Erythroblast (primary cell): Measurements from ENCODE around the gene LOXL3.

Experiments used
- GATA1 ChIP-seq: IDR thresholded peaks from 2 replicates; pipeline ENCODE4 v1.6.1; 2011; ENCODE audit warnings: low read depth, mild to moderate bottlenecking, control low read depth, low read length, moderate library complexity
- POLR2A ChIP-seq: IDR thresholded peaks from 2 replicates; pipeline ENCODE4 v1.6.1; 2011; ENCODE audit warnings: mild to moderate bottlenecking, low read length

DNA sequence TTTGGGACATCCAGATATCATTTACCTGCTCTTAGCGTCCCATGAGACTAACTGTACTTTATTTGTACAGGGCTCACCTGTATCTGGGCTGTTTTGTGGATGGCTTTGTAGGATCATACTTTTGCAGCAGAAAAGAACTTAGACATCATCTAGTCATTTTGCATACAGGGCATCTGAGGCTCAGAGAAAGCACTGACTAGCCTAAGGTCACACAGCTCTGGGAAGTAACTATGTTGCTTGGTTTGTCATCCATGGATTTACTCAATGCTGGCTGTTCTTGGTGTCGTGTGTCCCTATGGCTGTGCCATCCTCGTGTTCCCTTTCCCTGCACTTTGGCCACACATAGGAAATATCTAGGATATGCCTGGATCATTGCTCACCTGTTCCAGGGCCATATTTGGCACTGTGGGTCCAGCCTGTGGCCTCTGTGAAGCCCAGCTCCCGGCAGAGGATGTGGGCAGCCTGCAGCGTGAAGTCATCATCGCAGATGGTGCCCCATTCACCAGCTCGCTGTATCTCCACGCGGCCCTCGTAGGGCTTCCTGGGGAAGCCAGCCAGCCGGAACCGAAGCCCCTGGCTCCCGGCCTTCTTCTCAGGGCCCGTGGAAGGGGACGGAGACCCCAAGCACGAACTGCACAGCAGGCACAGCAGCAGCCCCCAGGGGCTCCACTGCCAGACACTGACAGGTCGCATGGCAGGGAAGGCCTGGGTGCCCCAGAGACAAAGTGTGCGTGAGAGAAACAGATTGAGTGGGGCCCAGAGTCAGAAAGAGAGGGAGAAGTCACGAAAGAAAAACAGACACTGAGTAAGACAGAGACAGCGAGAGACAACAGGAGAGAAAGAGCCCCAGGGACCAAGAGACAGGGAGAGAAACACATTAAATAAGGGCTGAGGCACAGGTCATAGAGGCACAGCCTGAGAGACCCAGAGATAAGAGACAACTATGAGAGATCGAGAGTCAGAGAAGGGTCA lies 1.5 kb downstream of the LOXL3 start:
- TF ChIP-seq POLR2A (no peak), GATA1 (no peak)
